HG03066 (cell line): ENCODE data around the gene COL25A1.
"Not testable (repeated sequence)": the region's sequence is repeated elsewhere in the genome, so short reads cannot be mapped to it uniquely, and the experiment has no call there.

ENCODE experiments used
- ATAC-seq: cut with Tn5 transposase; IDR thresholded peaks from one replicate; pipeline ENCODE4 v1.9.1; 2021; ENCODE audit warnings: low read depth; ENCODE audit not compliant: unreplicated experiment

COL25A1 gene

GRCh38 chr4:108887034-108887433 is 415.4 kb downstream of the COL25A1 start:
- ATAC-seq, result no peak

DNA sequence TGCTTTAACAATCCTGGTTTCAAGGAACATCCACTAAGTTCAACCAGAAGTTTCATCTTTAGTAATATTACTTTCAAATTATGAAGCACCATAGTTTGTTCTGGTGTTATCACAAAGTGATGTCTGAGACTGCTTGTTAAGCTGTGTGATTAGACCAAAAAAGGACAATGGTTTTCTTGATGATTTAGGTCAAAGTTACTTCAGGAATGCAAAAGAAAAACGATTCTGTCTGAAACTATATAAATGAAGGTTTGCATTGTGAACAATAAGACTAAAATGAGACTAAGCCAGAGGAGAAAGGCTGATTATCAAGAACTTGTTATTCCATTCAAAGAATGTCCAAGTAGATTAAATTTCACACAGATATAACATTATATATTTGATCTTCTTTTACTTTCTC is 417.2 kb downstream of the COL25A1 start:
- ATAC-seq, result no peak

- ATAC-seq, result no peak
Measured at GRCh38 chr4:108884596-108884995, 417.9 kb downstream of the COL25A1 start.

DNA sequence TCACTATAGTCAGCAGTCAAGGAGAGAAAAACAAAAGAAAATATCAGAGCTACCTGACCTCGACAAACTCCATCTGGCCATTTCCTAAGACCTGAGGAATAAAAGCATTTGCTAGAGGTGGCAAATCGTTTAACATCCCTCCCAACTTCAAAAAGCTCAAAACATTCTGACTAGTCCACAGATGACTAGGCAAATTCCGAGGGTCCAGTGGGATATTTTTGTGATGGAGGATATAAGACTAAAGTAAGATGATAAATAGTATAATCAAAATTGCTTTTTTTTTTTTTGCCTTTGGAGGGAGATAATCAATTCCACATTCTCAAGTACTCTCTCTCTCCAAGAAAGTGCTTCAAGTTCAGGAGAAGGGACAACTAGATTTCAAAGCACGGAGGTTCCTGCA is 420.5 kb downstream of the COL25A1 start:
- ATAC-seq, result no peak

DNA sequence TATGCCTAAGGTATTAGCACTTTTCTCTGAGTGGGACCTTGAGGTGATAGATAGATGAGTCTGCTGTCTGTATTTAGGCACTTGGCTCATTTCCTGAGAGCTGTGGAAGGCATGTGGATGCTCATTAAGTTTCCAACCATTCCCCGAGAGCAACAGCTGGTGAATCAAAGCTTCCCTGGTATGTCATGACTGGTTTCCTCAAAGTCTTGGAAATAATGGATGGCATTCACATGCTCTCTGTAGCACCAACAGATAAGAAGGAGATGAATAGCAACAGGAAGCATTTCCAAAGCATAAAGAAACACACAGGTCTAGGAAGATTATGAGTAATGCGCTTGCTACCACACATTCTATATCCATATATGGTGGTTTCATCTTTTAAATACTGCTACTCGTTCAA is 421.3 kb downstream of the COL25A1 start:
- no peak for ATAC-seq

DNA sequence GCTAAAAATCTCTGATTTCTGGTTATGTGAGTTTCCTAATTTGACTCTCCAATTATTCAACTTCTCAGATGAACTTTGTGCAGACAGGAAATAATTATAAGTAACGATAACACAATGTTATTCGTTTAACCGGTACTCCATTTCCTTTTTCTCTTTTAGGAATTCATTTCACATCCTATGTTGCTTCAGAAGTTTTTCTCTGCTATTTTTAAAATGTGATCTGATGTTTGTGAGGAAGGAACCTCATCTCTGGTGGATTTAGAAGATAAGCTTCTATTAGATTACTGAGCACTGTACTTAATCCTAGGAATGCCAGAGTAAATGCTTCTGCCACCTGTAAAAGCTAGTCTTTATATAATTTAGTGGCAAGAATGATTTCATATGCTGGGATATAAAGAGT is 423.7 kb downstream of the COL25A1 start:
- no peak for ATAC-seq

DNA sequence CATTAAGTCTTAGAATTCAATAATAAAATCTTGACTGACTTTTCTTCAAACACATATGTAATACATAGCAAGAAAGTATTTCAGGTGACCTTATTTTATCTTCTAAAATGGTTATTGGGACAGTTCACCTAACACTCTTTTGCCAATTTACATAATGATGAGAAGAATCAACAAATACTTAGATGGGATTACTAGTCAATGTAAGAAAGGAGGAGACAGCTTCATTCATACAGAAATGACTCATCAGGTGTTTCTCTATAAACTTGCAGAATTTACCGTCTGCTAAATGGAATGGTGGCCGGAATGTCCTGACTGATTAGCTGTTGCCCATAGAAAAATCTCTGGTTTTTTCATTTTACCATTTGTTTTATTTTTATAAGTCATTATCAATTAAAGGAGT is 424.6 kb downstream of the COL25A1 start:
- ATAC-seq, result no peak

DNA sequence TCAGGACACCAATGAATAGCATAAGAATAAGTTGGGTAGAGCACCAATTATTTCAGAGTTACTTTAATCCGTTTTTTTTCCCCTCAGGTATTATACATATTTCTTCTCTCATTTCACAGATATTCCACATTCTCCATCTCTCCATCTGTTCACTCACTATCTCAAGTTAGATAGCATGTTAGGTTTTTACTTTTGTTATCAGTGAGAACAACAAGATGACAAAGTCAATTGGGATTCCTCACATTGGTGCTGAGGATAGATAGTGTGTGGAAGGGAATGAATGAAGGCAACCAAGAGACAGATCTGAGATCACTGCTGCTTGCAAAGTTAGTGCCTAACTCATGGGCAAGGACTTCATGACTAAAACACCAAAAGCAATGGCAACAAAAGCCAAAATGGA is 427.7 kb downstream of the COL25A1 start:
- no peak for ATAC-seq

- ATAC-seq, result not testable (repeated sequence)
Measured at GRCh38 chr4:108869970-108870369, 432.5 kb downstream of the COL25A1 start.

GRCh38 chr4:108868606-108869227 is 433.7 kb downstream of the COL25A1 start:
- no peak for ATAC-seq

GRCh38 chr4:108867476-108867875 is 435.0 kb downstream of the COL25A1 start:
- no peak for ATAC-seq

DNA sequence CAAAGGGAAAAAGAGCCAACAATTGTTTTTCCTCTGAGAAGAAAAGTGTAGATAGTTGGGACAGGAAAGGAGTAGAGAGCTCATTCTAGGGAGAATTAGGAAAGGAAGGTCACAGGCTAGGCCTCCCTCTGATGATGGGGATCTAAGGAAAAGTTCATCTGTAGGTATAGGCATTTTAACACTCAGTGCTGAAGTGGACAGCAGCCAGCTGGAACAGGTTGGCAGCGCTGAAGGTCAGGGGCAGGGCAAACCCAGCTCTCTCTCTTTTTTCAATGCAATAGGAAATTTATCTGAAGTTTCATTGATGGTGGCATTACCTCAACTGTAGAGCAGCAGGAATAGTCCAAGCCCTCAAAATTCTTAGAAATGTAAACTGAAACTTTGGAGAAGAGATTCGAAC is 441.1 kb downstream of the COL25A1 start:
- ATAC-seq, result no peak

DNA sequence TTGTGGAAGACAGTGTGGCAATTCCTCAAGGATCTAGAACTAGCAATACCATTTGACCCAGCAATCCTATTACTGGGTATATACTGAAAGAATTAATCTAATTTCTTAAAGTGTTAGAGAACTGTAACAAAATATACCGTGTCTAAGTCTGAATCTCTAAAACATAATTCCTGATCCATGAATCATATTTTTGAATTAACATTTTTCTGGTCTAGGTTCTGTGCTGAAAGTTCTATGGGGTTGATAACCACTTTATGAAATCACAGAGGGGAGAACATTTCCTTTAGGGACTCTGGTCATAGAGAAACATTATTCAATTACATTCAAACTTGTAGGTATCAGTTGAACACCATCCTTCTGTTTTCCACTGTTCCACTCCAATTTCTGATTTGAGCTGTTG is 447.7 kb downstream of the COL25A1 start:
- no peak for ATAC-seq

DNA sequence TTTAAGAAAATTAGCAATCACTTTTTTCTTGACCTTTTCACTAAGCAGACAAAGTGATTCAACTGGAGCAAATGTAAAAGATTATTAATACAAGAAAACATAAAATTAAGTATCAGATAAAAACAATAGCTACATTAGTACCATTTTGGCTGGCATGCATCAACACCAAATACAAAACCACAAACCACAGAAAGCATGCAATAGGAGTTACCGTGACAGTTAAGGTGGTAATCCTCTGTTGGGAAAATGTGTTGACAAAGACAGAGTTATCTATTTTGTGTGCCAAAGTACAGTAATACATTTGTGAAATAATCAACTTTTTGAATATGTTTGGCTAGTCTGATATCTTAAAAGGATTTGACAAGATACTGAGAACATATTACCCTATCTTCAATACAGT is 449.8 kb downstream of the COL25A1 start:
- no peak for ATAC-seq

GRCh38 chr4:108851366-108851765 is 451.1 kb downstream of the COL25A1 start:
- no peak for ATAC-seq

DNA sequence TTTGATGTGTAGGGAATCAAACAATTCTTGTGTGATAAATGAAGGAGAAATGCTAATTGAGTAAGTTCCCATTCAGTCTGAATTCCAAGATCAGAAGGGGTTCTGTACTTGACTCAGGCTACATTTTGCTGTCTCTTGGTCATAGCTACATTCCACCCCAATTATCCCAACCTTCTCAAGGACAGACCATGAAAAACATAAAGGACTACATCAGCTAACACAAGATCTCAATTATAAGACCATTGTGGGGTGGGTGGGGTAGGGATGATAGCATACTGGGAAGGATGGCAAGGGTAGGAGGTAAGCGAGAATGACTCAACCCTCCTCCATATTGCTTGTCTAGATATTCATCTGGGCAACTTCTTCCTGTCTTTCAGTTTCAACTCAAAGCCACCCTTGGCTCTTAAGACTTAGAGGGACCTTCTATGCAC is 452.2 kb downstream of the COL25A1 start:
- ATAC-seq, result no peak

- peak; percentile 88 for ATAC-seq
Measured at GRCh38 chr4:108849611-108850168, 452.8 kb downstream of the COL25A1 start.

- no peak for ATAC-seq
Measured at GRCh38 chr4:108846568-108846967, 455.9 kb downstream of the COL25A1 start.

GRCh38 chr4:108840426-108840975 is 462.0 kb downstream of the COL25A1 start:
- ATAC-seq, result no peak

DNA sequence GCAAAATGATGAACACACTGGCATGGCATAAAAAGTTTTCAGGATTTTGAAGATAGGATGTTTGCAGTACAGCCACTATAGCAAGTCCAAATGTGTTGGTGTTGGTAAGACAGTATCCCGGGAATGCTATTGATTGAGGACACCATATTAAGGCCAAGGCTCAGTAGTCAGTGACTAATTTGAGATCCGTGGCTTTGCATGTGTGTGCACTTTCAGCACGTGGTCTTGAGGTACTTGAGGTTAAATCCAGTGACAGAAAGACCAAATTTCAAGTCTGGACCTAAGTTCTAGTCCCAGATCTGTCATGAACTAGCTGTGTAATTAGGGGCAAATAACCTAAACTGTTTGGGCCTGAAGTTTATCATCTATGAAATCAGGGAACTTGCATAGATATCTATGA is 463.1 kb downstream of the COL25A1 start:
- ATAC-seq, result no peak

- ATAC-seq, result no peak
Measured at GRCh38 chr4:108838451-108838850, 464.0 kb downstream of the COL25A1 start.

- no peak for ATAC-seq
Measured at GRCh38 chr4:108834835-108835384, 467.5 kb downstream of the COL25A1 start.
